GM21423 (cell line): ENCODE measurements around the gene BTBD19.

ENCODE experiments used
- ATAC-seq: cut with Tn5 transposase; IDR thresholded peaks from one replicate; pipeline ENCODE4 v1.9.1; 2021; ENCODE audit warnings: mild to moderate bottlenecking, moderate library complexity; ENCODE audit not compliant: unreplicated experiment

BTBD19 gene

DNA sequence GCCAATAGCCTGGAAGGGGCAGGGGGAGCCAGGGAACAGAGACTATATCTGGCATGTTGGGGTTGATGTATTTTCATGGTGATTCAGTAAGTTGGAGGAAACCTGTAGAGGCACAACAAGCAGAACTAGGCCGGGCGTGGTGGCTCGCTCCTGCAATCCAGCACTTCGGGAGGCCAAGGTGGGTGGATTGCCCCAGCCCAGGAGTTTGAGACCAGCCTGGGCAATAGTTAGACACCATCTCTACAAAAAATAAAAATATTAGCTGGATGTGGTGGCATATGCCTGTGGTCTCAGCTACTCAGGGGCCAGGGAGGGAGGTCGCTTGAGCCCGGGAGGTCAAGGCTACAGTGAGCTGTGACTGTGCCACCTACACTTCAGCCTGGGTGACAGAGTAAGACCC, 44.9 kb downstream of the BTBD19 start:
- ATAC-seq = no peak

DNA sequence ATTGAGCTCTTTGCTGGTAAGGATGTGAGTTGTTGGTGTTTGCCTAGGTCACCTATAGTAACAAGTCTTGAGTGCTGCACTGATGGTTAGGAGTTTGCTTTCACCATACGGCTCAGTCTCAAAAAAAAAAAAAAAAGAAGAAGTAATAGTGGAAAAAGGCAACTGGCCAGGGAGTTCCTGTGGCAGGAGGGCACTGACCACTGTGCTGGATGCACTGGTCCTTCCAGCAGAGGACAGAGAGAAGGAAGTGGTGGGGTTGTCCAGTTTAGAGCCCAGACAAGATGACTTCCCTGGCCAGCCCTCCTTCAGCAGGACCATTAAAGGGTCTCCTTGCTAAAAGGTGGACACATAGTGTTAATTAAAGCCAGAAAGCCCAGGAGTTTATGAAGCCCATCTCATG, 46.6 kb downstream of the BTBD19 start:
- no peak for ATAC-seq

DNA sequence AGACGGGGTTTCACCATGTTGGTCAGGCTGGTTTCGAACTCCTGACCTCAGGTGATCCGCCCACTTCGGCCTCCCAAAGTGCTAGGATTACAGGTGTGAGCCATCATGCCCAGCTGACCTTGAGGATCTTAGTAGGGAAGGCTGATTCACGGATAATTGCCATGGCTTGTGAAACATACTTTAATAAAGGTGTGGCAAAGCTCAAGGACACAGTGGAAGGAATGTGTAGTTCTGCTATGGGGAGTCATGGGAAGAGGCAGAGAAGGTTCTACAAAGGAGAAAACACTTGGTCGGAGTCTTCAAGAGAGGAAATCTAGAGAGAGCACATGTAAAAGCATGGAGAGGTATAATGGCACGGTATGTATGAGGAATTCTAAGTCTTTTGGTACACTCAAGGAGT, 47.4 kb downstream of the BTBD19 start:
- ATAC-seq = no peak

DNA sequence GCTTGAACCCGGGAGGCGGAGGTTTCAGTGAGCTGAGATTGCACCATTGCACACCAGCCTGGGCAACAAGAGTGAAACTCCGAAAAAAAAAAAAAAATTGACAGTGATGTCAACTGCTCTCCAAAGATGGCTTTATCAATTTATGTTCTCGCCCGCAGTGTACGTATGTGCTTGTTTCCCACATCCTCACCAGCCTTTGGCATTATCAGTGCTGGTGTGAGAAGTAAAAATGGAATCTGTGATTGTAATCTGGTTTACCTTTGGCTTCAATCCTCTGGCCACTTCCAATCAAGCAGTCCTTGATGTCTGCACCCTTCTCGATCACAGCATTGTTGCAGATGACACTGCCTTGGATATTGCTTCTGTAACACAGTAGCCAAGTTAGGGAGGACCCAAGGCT, 49.1 kb downstream of the BTBD19 start:
- ATAC-seq = no peak

DNA sequence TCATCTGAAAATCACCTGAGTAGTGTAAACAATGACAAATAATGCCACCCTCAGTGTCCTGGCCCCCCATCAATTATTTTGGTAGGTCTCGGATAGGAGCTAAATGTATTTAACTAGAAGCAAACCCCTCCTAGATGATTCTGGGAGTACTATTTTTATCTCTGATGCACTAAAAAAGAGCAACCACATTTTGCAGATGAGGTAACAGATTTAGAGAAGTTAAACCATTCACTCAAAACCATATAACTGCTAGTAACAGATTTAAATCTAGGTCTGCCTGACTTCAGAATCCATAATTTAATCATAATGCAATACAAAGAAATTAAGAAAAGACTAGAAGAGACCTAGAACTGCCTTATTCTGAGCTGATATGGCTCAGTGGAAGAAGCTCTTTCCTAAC, 52.0 kb downstream of the BTBD19 start:
- ATAC-seq = no peak

DNA sequence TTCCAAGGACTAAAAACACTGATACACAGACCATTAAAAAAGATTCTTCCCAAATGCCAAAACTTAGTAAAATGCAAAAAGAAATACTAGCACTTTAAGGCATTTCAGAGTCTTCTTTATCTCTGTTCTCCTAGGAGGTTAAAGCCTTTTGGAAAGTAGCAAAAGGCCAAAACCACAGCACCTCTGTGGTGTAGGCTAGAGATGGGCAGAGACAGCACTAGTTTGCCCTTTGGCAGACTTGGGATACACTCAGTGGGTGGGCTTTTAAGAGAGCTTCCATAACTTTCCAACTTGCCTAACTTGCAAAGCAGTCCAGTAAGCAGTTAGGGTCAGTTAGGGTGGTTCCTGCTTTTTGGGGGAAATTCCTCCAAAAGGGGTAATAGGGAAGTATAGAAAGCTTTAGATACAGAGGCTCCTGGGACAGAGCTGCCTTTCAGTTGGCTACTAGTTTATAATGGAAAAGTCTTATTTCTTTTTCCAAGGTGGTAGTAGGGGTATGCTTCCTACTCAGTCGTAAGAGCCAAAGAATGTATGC, 52.6 kb downstream of the BTBD19 start:
- ATAC-seq = no peak

DNA sequence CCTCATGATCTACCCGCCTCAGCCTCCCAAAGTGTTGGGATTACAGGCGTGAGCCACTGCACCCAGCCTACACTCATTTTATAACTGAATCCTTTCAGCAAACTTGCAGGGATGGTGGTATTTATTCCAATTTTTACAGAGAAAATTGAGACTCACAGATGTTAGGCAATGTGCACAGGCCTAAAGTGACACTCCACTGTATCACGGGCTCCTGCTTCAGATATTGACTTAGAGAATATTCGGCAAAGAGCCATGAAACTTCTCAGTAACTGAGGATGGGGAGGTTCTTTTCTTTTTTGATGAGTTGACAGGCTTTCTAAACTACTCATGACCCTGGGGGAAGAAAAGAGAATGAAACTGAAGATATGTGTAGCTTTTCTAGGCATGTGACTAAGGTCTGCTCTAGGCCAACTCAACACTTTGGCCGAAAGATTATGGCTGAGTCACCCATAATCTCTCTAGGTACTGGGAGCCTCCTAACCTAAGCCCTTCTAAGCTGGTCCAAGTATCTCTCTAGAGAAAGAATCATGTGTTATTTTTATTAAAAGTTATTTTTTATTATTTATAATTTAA, 54.6 kb downstream of the BTBD19 start:
- ATAC-seq = no peak
